Retina (tissue), 1 donor: ENCODE data around the gene COG5.
A peak's percentile ranks its signal among the peaks of the same experiment; 100 is the strongest.

Experiments used
- DNase-seq: peaks from one replicate; pipeline ENCODE4 v3.0.0-alpha.2; 2016

Gene COG5

GRCh38 chr7:107212725-107213124 lies 351.0 kb downstream of the COG5 start:
- no peak for DNase-seq

GRCh38 chr7:107210400-107210799 lies 353.3 kb downstream of the COG5 start:
- no peak for DNase-seq

- DNase-seq, result no peak
Measured at GRCh38 chr7:107209565-107209964, 354.2 kb downstream of the COG5 start.

GRCh38 chr7:107208563-107208962 lies 355.2 kb downstream of the COG5 start:
- no peak for DNase-seq

GRCh38 chr7:107208024-107208521 lies 355.6 kb downstream of the COG5 start:
- no peak for DNase-seq

- no peak for DNase-seq
Measured at GRCh38 chr7:107207459-107207858, 356.3 kb downstream of the COG5 start.

- DNase-seq, result no peak
Measured at GRCh38 chr7:107206706-107207105, 357.0 kb downstream of the COG5 start.

GRCh38 chr7:107206136-107206535 lies 357.6 kb downstream of the COG5 start:
- no peak for DNase-seq

GRCh38 chr7:107203607-107204006 lies 360.1 kb downstream of the COG5 start:
- no peak for DNase-seq

- DNase-seq, result peak; percentile 44
Measured at GRCh38 chr7:107201795-107202450, 361.8 kb downstream of the COG5 start.

- DNase-seq, result no peak
Measured at GRCh38 chr7:107196834-107197610, 366.7 kb downstream of the COG5 start.

GRCh38 chr7:107194052-107194451 lies 369.7 kb downstream of the COG5 start:
- DNase-seq, result no peak

DNA sequence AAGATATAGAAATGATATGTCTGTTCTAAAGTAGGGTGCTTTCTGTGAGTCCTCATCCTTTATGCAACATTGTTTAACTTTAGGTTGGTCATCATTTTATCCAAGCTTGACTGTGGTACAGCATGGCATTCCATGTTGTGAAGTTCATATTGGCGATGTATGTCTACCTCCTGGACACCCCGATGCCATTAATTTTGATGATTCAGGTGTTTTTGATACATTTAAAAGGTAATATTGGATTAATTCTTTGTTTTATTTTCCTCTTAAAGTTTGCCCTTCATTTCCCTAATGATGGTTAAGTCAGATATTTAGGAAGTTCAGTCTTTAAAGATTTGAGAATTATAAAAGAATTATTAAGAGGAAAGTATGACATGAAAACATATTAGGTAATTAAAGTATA lies 373.6 kb downstream of the COG5 start:
- DNase-seq, result no peak

- DNase-seq, result no peak
Measured at GRCh38 chr7:107187774-107188173, 375.9 kb downstream of the COG5 start.

DNA sequence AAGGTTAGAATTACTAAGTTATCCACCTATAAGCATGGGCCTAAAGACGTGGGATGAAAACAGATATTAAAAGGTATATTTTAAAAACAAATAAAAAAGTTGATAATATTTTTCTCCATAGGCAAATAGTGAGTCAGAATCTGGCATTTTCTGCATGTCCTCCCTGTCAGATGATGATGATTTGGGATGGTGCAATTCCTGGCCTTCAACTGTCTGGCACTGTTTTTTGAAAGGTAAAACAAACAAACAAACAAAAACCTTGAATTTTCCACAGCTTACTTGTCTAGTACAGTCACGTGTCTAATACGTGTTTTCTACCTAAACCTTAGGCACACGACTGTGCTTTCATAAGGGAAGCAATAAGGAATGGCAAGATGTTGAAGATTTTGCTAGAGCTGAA lies 377.5 kb downstream of the COG5 start:
- no peak for DNase-seq

DNA sequence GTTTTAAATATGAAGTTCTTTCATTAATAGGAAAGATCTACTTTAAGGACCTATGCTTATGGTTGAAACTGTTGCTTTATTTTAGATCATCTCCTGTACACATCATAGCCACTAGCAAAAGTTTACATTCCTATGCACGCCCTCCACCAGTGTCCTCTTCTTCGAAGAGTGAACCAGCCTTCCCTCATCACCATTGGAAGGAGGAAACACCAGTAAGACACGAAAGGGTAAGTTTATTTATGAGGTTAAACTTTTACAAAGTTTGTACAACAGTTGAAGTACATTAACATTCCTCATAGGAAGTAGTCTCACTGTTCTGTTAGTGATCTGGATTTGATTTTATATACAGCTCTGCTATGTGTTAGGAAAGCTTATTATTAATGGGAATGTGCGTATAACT lies 378.0 kb downstream of the COG5 start:
- DNase-seq, result no peak

GRCh38 chr7:107181172-107181571 lies 382.5 kb downstream of the COG5 start:
- no peak for DNase-seq

DNA sequence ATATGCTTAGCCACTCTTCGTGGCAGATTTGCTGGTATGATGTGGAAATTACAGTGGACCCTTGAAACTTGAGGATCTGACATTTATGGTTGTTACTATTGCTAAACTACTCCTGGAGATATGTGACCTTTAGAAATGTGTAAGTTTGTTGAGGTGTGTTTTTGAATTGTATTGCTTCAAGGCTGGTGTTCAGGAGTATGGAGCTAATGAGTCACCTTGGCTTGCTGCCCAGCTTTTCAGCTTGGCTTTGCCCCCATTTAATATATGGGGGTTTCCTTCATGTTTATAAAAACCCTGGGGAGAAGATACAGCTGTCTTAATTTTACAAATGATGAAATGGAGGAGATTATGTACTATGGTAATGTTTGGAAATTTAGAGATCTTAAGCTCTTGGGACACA lies 383.3 kb downstream of the COG5 start:
- no peak for DNase-seq

DNA sequence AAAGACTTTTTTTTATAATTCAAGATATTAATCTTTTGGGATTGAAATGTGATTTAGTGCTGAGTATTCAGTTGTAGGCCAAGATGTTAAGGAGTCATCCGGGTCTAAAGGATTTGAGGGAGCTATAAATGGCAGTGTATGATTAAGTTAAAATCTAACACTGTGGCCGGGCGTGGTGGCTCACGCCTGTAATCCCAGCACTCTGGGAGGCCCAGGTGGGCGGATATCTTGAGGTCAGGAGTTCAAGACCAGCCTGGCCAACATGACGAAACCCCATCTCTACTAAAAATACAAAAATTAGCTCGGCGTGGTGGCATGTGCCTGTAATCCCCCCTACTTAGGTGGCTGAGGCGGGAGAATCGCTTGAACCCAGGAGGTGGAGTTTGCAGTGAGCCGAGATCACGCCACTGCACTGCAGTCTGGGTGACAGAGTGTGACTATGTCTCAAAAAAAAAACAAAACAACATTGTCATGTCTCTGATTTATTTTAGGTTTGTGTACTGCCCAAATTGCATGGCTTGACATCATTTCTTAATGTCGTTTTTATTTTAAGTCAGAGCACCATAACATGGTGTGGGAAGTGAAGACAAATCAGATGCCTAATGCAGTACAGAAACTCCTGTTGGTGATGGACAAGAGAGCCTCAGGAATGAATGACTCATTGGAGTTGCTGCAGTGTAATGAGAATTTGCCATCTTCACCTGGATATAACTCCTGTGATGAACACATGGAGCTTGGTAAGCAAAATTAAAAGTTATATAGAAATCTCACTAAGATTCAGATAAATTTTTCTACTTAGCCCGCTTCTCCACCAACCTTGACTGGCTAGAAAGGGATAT lies 384.2 kb downstream of the COG5 start:
- DNase-seq, result no peak

GRCh38 chr7:107173691-107174406 lies 389.9 kb downstream of the COG5 start:
- no peak for DNase-seq

GRCh38 chr7:107173191-107173590 lies 390.5 kb downstream of the COG5 start:
- DNase-seq, result no peak

- DNase-seq, result no peak
Measured at GRCh38 chr7:107172276-107173032, 391.3 kb downstream of the COG5 start.
